Measurements from ENCODE around the gene ABCC11. TPM values are rescaled to one million over a fixed set of nuclear protein-coding genes. Genes with fewer than 3 reads are reported as not detected.

The ABCC11 gene
- total and polyA plus RNA-seq, 2 donors (not counting 1 experiment from before 2014, with no cell fraction given), result 0.09 TPM; not detected in 1

- DNase-seq (no peak), ATAC-seq (ENCODE audit: low read depth) (no peak)
- Mint-ChIP-seq H3K4me1 (no peaks in the 10 kb centered on the region), H3K4me3 (no peak overlapping the region), H3K27ac (no peak overlapping the region), H3K27me3 (no peaks in the 10 kb centered on the region), H3K9me3 (ENCODE audit: insufficient read depth) (peaks cover 4% of the 10 kb centered on the region)
- Histone ChIP-seq H3K27me3 (replicated peaks in 1 of 4; ENCODE audit: control extremely low read depth in 1 of 4, control insufficient read depth in 3 of 4, insufficient read depth in 4 of 4, low read length in 3 of 4) (no peaks in the 10 kb centered on the region), H4K20me1 (ENCODE audit: control insufficient read depth, insufficient read depth, low read length, poor library complexity, severe bottlenecking) (no peaks in the 10 kb centered on the region), H3K27ac (ENCODE audit: low read length in 2 of 2) (no peak overlapping the region), H3K4me1 (ENCODE audit: control insufficient read depth in 2 of 2, insufficient read depth in 2 of 2, low read length in 2 of 2) (no peaks in the 10 kb centered on the region), H3K4me2 (replicated peaks; ENCODE audit: low read depth, low read length, poor library complexity, severe bottlenecking) (no peak overlapping the region), H2AFZ (ENCODE audit: insufficient read depth, low read depth, low read length, poor library complexity, severe bottlenecking) (no peak overlapping the region), H3K79me2 (ENCODE audit: control insufficient read depth, insufficient read depth, low read length) (peaks cover 12% of the 10 kb centered on the region), H3K9ac (ENCODE audit: low read length) (no peak overlapping the region), H3K9me3 (ENCODE audit: control extremely low read depth in 1 of 3, control insufficient read depth in 2 of 3, insufficient read depth in 1 of 3, low read length in 2 of 3) (peaks cover 6 to 8% (median 8%) of the 10 kb centered on the region in 3 donors), H3K36me3 (replicated peaks in 1 of 2; ENCODE audit: control extremely low read depth in 1 of 2, control insufficient read depth in 1 of 2, extremely low read depth in 1 of 2, insufficient read depth in 2 of 2, low read length in 1 of 2) (peaks cover 22 to 47% of the 10 kb centered on the region in 2 experiments), H3K4me3 (ENCODE audit: control extremely low read depth in 1 of 5, extremely low read depth in 1 of 5, insufficient read depth in 1 of 5, low read depth in 2 of 5, low read length in 4 of 5) (no peak overlapping the region)
- no peak for TF ChIP-seq EZH2 (IDR thresholded peaks at IDR 0.05; ENCODE audit: borderline replicate concordance, insufficient read depth, low read depth, low read length, poor library complexity, severe bottlenecking)
- TF ChIP-seq, protein P1, sequence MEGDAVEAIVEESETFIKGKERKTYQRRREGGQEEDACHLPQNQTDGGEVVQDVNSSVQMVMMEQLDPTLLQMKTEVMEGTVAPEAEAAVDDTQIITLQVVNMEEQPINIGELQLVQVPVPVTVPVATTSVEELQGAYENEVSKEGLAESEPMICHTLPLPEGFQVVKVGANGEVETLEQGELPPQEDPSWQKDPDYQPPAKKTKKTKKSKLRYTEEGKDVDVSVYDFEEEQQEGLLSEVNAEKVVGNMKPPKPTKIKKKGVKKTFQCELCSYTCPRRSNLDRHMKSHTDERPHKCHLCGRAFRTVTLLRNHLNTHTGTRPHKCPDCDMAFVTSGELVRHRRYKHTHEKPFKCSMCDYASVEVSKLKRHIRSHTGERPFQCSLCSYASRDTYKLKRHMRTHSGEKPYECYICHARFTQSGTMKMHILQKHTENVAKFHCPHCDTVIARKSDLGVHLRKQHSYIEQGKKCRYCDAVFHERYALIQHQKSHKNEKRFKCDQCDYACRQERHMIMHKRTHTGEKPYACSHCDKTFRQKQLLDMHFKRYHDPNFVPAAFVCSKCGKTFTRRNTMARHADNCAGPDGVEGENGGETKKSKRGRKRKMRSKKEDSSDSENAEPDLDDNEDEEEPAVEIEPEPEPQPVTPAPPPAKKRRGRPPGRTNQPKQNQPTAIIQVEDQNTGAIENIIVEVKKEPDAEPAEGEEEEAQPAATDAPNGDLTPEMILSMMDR (IDR thresholded peaks at IDR 0.05), result no peak
- no CpG with 5 or more reads among the region's 2 CpGs for WGBS (ENCODE audit: insufficient coverage)
- intact Hi-C loops (cut with micrococcal nuclease), result no loop called here
- ChIA-PET CTCF (no interaction called here), POLR2A (no interaction called here)
Observed at GRCh38 chr16:48282636-48283263, 35.4 kb upstream of the ABCC11 start.

GRCh38 chr16:48280546-48280945 lies 33.2 kb upstream of the ABCC11 start:
- H3K9ac ChIP-seq (ENCODE audit: low read length), result no peak overlapping the region
- no peaks in the 10 kb centered on the region for H3K79me2 ChIP-seq (ENCODE audit: control insufficient read depth, insufficient read depth, low read length)
- ATAC-seq (ENCODE audit: low read depth) (no peak), DNase-seq (no peak)
- peaks cover 17 to 49% of the 10 kb centered on the region in 2 experiments for H3K36me3 ChIP-seq (replicated peaks in 1 of 2; ENCODE audit: control extremely low read depth in 1 of 2, control insufficient read depth in 1 of 2, extremely low read depth in 1 of 2, insufficient read depth in 2 of 2, low read length in 1 of 2)
- H3K27ac ChIP-seq (ENCODE audit: low read length in 2 of 2), result no peak overlapping the region
- no peak overlapping the region for H3K4me3 ChIP-seq (ENCODE audit: control extremely low read depth in 1 of 5, extremely low read depth in 1 of 5, insufficient read depth in 1 of 5, low read depth in 2 of 5, low read length in 4 of 5)
- H3K9me3 ChIP-seq (ENCODE audit: control extremely low read depth in 1 of 3, control insufficient read depth in 2 of 3, insufficient read depth in 1 of 3, low read length in 2 of 3), result no peaks in the 10 kb centered on the region
- intact Hi-C loops (cut with micrococcal nuclease), result no loop called here
- Mint-ChIP-seq H3K27ac (no peak overlapping the region), H3K27me3 (no peaks in the 10 kb centered on the region), H3K4me1 (no peaks in the 10 kb centered on the region), H3K9me3 (ENCODE audit: insufficient read depth) (peaks cover 2% of the 10 kb centered on the region), H3K4me3 (no peak overlapping the region)
- H2AFZ ChIP-seq (ENCODE audit: insufficient read depth, low read depth, low read length, poor library complexity, severe bottlenecking), result no peak overlapping the region
- no peaks in the 10 kb centered on the region for H3K4me1 ChIP-seq (ENCODE audit: control insufficient read depth in 2 of 2, insufficient read depth in 2 of 2, low read length in 2 of 2)
- CTCF ChIA-PET, result no interaction called here
- TF ChIP-seq EZH2 (IDR thresholded peaks at IDR 0.05; ENCODE audit: borderline replicate concordance, insufficient read depth, low read depth, low read length, poor library complexity, severe bottlenecking), result no peak
- TF ChIP-seq, protein P1 (IDR thresholded peaks at IDR 0.05), result no peak
- POLR2A ChIA-PET, result no interaction called here
- no peaks in the 10 kb centered on the region for H4K20me1 ChIP-seq (ENCODE audit: control insufficient read depth, insufficient read depth, low read length, poor library complexity, severe bottlenecking)
- H3K4me2 ChIP-seq (replicated peaks; ENCODE audit: low read depth, low read length, poor library complexity, severe bottlenecking), result no peak overlapping the region
- no CpG with 5 or more reads among the region's 2 CpGs for WGBS (ENCODE audit: insufficient coverage)
- no peaks in the 10 kb centered on the region for H3K27me3 ChIP-seq (replicated peaks in 1 of 4; ENCODE audit: control extremely low read depth in 1 of 4, control insufficient read depth in 3 of 4, insufficient read depth in 4 of 4, low read length in 3 of 4)
